22Rv1 (cell line): ENCODE data around the gene KLHDC4.

Experiments
- CTCF ChIP-seq: fragments of 450-650 bp; IDR thresholded peaks from 2 replicates; pipeline ENCODE4 v1.5.1; 2017; ENCODE audit warnings: mild to moderate bottlenecking
- ZFX ChIP-seq: fragments of 450-650 bp; IDR thresholded peaks from 2 replicates; pipeline ENCODE4 v1.6.1; 2017; ENCODE audit warnings: antibody characterized with exemption, borderline replicate concordance

- TF ChIP-seq CTCF, result no peak
- TF ChIP-seq ZFX, result no peak
Measured at GRCh38 chr16:87740909-87741424, 24.8 kb downstream of the KLHDC4 start.
